ENCODE results near the gene DTNBP1.

Gene DTNBP1

GRCh38 chr6:15507746-15508145 lies 155.1 kb downstream of the DTNBP1 start:
- H3K9me3 ChIP-seq (replicated peaks; ENCODE audit: insufficient read depth, low read length): no peaks in the 10 kb centered on the region
- H3K27ac ChIP-seq (ENCODE audit: low read length): no peak overlapping the region
- no peak overlapping the region for H3K4me2 ChIP-seq (ENCODE audit: low read depth, low read length)
- no peaks in the 10 kb centered on the region for H3K4me1 ChIP-seq (ENCODE audit: low read length)
- H3K79me2 ChIP-seq (ENCODE audit: low read length): peaks cover 7% of the 10 kb centered on the region; the same call in 1 of the 2 replicates
- TF ChIP-seq CTCF (IDR thresholded peaks at IDR 0.05; ENCODE audit: low read length) (no peak), EZH2phosphoT487 (IDR thresholded peaks at IDR 0.05; ENCODE audit: low read length) (no peak), EZH2 (optimal IDR thresholded peaks at IDR 0.05; ENCODE audit: low read depth, low read length) (no peak)
- no peaks in the 10 kb centered on the region for H3K27me3 ChIP-seq (replicated peaks; ENCODE audit: insufficient read depth, low read length)
- no peak overlapping the region for H3K9ac ChIP-seq (ENCODE audit: low read length)
- no peaks in the 10 kb centered on the region for H3K36me3 ChIP-seq (replicated peaks; ENCODE audit: insufficient read depth, low read length)
- no peak overlapping the region for H3K4me3 ChIP-seq (ENCODE audit: low read length)
- DNase-seq: no peak
- H3F3A ChIP-seq (ENCODE audit: insufficient read depth, low read length): no peaks in the 10 kb centered on the region
- H3K9me2 ChIP-seq (replicated peaks; ENCODE audit: insufficient read depth, low read length): no peaks in the 10 kb centered on the region
- H4K20me1 ChIP-seq (ENCODE audit: insufficient read depth, low read length): no peaks in the 10 kb centered on the region
- no peak overlapping the region for H2AFZ ChIP-seq (ENCODE audit: low read length)

GRCh38 chr6:15507221-15507620 lies 155.6 kb downstream of the DTNBP1 start:
- H3K9me3 ChIP-seq (replicated peaks; ENCODE audit: insufficient read depth, low read length): no peaks in the 10 kb centered on the region
- H3K79me2 ChIP-seq (ENCODE audit: low read length): peaks cover 7% of the 10 kb centered on the region; the same call in 1 of the 2 replicates
- no peaks in the 10 kb centered on the region for H3F3A ChIP-seq (ENCODE audit: insufficient read depth, low read length)
- H3K9ac ChIP-seq (ENCODE audit: low read length): no peak overlapping the region
- no peak overlapping the region for H2AFZ ChIP-seq (ENCODE audit: low read length)
- no peak for TF ChIP-seq EZH2 (optimal IDR thresholded peaks at IDR 0.05; ENCODE audit: low read depth, low read length)
- TF ChIP-seq EZH2phosphoT487 (IDR thresholded peaks at IDR 0.05; ENCODE audit: low read length): no peak
- TF ChIP-seq CTCF (IDR thresholded peaks at IDR 0.05; ENCODE audit: low read length): no peak
- no peak overlapping the region for H3K4me3 ChIP-seq (ENCODE audit: low read length)
- no peaks in the 10 kb centered on the region for H3K27me3 ChIP-seq (replicated peaks; ENCODE audit: insufficient read depth, low read length)
- no peak overlapping the region for H3K27ac ChIP-seq (ENCODE audit: low read length)
- no peaks in the 10 kb centered on the region for H3K9me2 ChIP-seq (replicated peaks; ENCODE audit: insufficient read depth, low read length)
- no peaks in the 10 kb centered on the region for H3K4me1 ChIP-seq (ENCODE audit: low read length)
- H3K36me3 ChIP-seq (replicated peaks; ENCODE audit: insufficient read depth, low read length): no peaks in the 10 kb centered on the region
- no peak overlapping the region for H3K4me2 ChIP-seq (ENCODE audit: low read depth, low read length)
- no peaks in the 10 kb centered on the region for H4K20me1 ChIP-seq (ENCODE audit: insufficient read depth, low read length)
- DNase-seq: no peak

GRCh38 chr6:15506066-15506465 lies 156.8 kb downstream of the DTNBP1 start:
- Histone ChIP-seq H3K4me3 (ENCODE audit: low read length) (no peak overlapping the region), H3K4me1 (ENCODE audit: low read length) (no peaks in the 10 kb centered on the region), H3K79me2 (ENCODE audit: low read length) (peaks cover 7% of the 10 kb centered on the region; the same call in 1 of the 2 replicates), H3K36me3 (replicated peaks; ENCODE audit: insufficient read depth, low read length) (no peaks in the 10 kb centered on the region), H3K9me3 (replicated peaks; ENCODE audit: insufficient read depth, low read length) (no peaks in the 10 kb centered on the region), H4K20me1 (ENCODE audit: insufficient read depth, low read length) (no peaks in the 10 kb centered on the region), H3K4me2 (ENCODE audit: low read depth, low read length) (no peak overlapping the region), H3K27me3 (replicated peaks; ENCODE audit: insufficient read depth, low read length) (no peaks in the 10 kb centered on the region), H2AFZ (ENCODE audit: low read length) (no peak overlapping the region), H3K9ac (ENCODE audit: low read length) (no peak overlapping the region), H3F3A (ENCODE audit: insufficient read depth, low read length) (no peaks in the 10 kb centered on the region), H3K9me2 (replicated peaks; ENCODE audit: insufficient read depth, low read length) (no peaks in the 10 kb centered on the region), H3K27ac (ENCODE audit: low read length) (no peak overlapping the region)
- TF ChIP-seq EZH2phosphoT487 (IDR thresholded peaks at IDR 0.05; ENCODE audit: low read length) (no peak), EZH2 (optimal IDR thresholded peaks at IDR 0.05; ENCODE audit: low read depth, low read length) (no peak), CTCF (IDR thresholded peaks at IDR 0.05; ENCODE audit: low read length) (no peak)
- DNase-seq: no peak
